Progenitor cell of endocrine pancreas (in vitro differentiated cells): ENCODE data around the gene THADA. TPM values are rescaled to one million over a fixed set of nuclear protein-coding genes. Genes with fewer than 3 reads are reported as not detected.
A peak's percentile ranks its signal among the peaks of the same experiment; 100 is the strongest.

ENCODE experiments used
- DNase-seq: peaks from one replicate; pipeline ENCODE4 v3.0.0; 2021; ENCODE audit warnings: low spot score; ENCODE audit not compliant: unreplicated experiment
- H3K27ac Mint-ChIP-seq: 2 replicates; pipeline ENCODE4 v1.8.0; 2021; ENCODE audit warnings: mild to moderate bottlenecking, moderate library complexity, mixed read lengths
- H3K27me3 Mint-ChIP-seq: 2 replicates; pipeline ENCODE4 v1.8.0; 2021; ENCODE audit warnings: mixed read lengths
- H3K36me3 Mint-ChIP-seq: 2 replicates; pipeline ENCODE4 v1.8.0; 2022; ENCODE audit warnings: mixed read lengths; ENCODE audit not compliant: insufficient read depth
- H3K4me1 Mint-ChIP-seq: 2 replicates; pipeline ENCODE4 v1.8.0; 2021; ENCODE audit warnings: low read depth, mixed read lengths
- H3K4me3 Mint-ChIP-seq: 2 replicates; pipeline ENCODE4 v1.8.0; 2021; ENCODE audit warnings: low read depth, mild to moderate bottlenecking, moderate library complexity, mixed read lengths
- H3K9me3 Mint-ChIP-seq: 2 replicates; pipeline ENCODE4 v1.8.0; 2021; ENCODE audit warnings: low read depth, mixed read lengths
- CTCF ChIP-seq: fragments of 200-600 bp; sonication (generic); IDR thresholded peaks from one replicate; pipeline ENCODE4 v1.5.0; 2021; ENCODE audit warnings: antibody characterized with exemption, mild to moderate bottlenecking; ENCODE audit not compliant: unreplicated experiment
- total RNA-seq: library from RNA; stranded (reverse); gene quantifications from 2 replicates; pipeline ENCODE4 v1.2.1, GENCODE V29; 2021

THADA gene
- total RNA-seq, 1 donor from 2014 or later, result 39.4 TPM

DNA sequence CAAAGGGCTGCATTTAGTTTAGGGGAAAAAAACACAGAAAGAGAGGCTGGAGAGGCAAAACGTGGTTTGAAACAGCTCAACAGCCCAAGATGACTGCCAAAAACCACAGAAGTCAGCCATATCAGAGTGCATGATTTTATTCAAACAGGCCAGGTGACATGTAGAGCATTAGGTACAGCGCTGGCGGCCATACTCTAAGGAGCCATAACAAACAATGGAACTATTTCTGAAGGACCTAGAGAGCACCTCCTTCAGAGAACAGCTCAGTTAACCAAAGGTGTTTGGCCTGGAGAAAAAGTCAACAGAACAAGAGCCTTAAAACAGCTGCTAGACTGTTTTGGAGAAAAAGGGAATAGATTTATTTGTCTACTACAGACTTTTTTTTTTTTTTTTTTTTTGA lies 2.6 kb downstream of the THADA start:
- Mint-ChIP-seq H3K4me3 (no peak overlapping the region), H3K27ac (no peak overlapping the region), H3K27me3 (no peaks in the 10 kb centered on the region), H3K9me3 (no peaks in the 10 kb centered on the region), H3K36me3 (peaks cover 3% of the 10 kb centered on the region), H3K4me1 (peaks cover 12% of the 10 kb centered on the region)
- DNase-seq, result no peak
- no peak for TF ChIP-seq CTCF

GRCh38 chr2:43592443-43592842 lies 3.4 kb downstream of the THADA start:
- no peak overlapping the region for H3K27ac Mint-ChIP-seq
- H3K27me3 Mint-ChIP-seq, result no peaks in the 10 kb centered on the region
- no peaks in the 10 kb centered on the region for H3K9me3 Mint-ChIP-seq
- no peak for TF ChIP-seq CTCF
- no peak overlapping the region for H3K4me3 Mint-ChIP-seq
- peaks cover 5% of the 10 kb centered on the region for H3K36me3 Mint-ChIP-seq
- DNase-seq, result no peak
- H3K4me1 Mint-ChIP-seq, result peaks cover 12% of the 10 kb centered on the region

DNA sequence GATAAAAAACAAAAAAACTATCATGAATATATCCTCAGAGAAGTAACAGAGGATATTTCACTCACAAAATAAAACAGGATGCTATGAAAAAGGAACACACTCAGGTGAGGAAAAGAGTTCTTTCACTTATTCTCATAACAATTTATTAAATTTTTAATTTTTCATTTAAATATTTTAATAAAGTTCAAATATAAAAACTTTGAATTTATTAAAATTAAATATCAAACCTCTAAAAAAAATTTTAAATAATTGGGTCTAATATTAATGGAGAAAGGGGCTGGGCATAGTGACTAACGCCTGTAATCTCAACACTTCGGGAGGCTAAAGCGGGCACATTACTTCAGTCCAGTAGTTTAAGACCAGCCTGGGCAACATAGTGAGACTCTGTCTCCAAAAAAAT lies 10.1 kb downstream of the THADA start:
- no peak for TF ChIP-seq CTCF
- Mint-ChIP-seq H3K27ac (no peak overlapping the region), H3K27me3 (no peaks in the 10 kb centered on the region), H3K4me1 (no peaks in the 10 kb centered on the region), H3K4me3 (no peak overlapping the region), H3K9me3 (no peaks in the 10 kb centered on the region), H3K36me3 (peaks cover 27% of the 10 kb centered on the region)
- no peak for DNase-seq

- no peaks in the 10 kb centered on the region for H3K27me3 Mint-ChIP-seq
- no peaks in the 10 kb centered on the region for H3K9me3 Mint-ChIP-seq
- TF ChIP-seq CTCF, result no peak
- H3K27ac Mint-ChIP-seq, result no peak overlapping the region
- H3K4me1 Mint-ChIP-seq, result no peaks in the 10 kb centered on the region
- no peak for DNase-seq
- no peak overlapping the region for H3K4me3 Mint-ChIP-seq
- H3K36me3 Mint-ChIP-seq, result peaks cover 16% of the 10 kb centered on the region
Observed at GRCh38 chr2:43579275-43579981, 16.4 kb downstream of the THADA start.

DNA sequence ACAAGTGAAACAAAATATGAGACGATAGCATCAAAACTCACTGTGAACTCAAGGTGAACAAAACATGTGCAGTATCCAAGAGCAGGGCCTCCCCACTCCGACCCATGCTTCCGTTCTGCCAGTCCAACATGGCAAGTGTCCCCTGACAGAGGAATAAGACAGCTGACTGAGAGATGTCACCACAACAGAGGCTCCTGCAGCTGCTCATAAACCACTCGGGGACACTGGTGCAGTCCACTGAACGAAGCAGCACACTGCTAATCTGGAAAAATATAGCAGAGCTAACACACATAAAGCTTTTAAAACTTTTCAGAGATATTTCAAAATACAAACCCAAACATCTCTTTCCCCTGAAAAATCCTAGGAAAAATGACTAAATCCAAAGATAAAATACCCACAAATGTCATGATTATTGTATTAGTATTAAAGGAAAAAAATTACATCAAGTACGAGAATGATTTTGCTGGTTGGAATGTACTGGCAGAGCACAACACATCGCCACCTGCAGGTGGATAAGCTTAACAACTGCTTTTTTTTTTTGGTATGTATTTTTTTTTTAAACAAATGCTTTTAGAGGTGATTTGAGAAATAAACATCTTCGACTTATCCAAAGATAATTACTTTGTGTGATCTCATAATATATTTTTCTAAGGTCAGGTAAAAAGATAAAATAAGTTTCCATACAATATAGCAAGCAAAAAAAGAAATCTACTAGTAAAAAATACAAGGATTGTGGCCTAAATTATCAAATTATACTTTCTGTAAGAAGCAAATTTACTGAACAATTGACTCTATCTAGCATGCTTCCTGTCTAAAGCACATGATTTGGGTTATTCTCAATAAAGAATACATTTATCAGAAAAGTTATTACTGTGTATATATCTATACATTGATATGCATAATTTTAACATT lies 18.6 kb downstream of the THADA start:
- no peak for DNase-seq

More for the DNA sequence above, 18.6 kb downstream of the THADA start:
- Mint-ChIP-seq H3K9me3 (no peaks in the 10 kb centered on the region), H3K4me1 (no peaks in the 10 kb centered on the region), H3K27ac (no peak overlapping the region), H3K27me3 (no peaks in the 10 kb centered on the region), H3K36me3 (peaks cover 10% of the 10 kb centered on the region), H3K4me3 (no peak overlapping the region)
- peak; percentile 90 for TF ChIP-seq CTCF
